Body of pancreas (tissue), 4 donors: ENCODE results near the gene MYCL. TPM values are rescaled to one million over a fixed set of nuclear protein-coding genes. Genes with fewer than 3 reads are reported as not detected.

ENCODE experiments used
- ATAC-seq: fragments of 150-250 bp; one replicate; pipeline ENCODE4 v1.9.1; 2016
- DNase-seq, 4 donors: peaks; one replicate each; pipeline ENCODE4 v3.0.0-alpha.2; 2019
- H3K27ac ChIP-seq, 4 donors: fragments of 200-600 bp; sonication (generic); 1 replicate in 3 of 4; 2 replicates in 1 of 4; pipeline versions ENCODE4 v1.5.1 to v1.6.1; 2016 to 2019; ENCODE audit warnings: mild to moderate bottlenecking in 1 of 4, mixed read lengths in 1 of 4, moderate library complexity in 1 of 4
- H3K27me3 ChIP-seq, 2 donors: fragments of 200-600 bp; sonication (generic); one replicate each; pipeline ENCODE4 v1.6.0; 2016; ENCODE audit warnings: mild to moderate bottlenecking in 1 of 2
- H3K36me3 ChIP-seq, 2 donors: fragments of 200-600 bp; sonication (generic); replicated peaks in 1 of 2; 2 replicates each; pipeline ENCODE4 v1.5.1; 2016; ENCODE audit warnings: low read depth in 2 of 2; ENCODE audit not compliant: insufficient read depth in 1 of 2
- H3K4me1 ChIP-seq: fragments of 200-600 bp; sonication (generic); one replicate; pipeline ENCODE4 v1.6.0; 2016
- H3K4me3 ChIP-seq, 2 donors: fragments of 200-600 bp; sonication (generic); 1 replicate in 1 of 2; 2 replicates in 1 of 2; pipeline ENCODE4 v1.5.1; 2016 to 2019
- H3K9me3 ChIP-seq, 3 donors: fragments of 200-600 bp; sonication (generic); 1 replicate in 2 of 3; 2 replicates in 1 of 3; pipeline ENCODE4 v1.5.1; 2016
- POLR2A ChIP-seq, 3 donors: fragments of 450-650 bp; IDR thresholded peaks; one replicate each; pipeline ENCODE4 v1.6.1; 2016; ENCODE audit warnings: antibody characterized with exemption in 3 of 3, mild to moderate bottlenecking in 2 of 3
- WGBS, 2 donors: methylation state at CpG; one replicate each; pipeline ENCODE4 v1.1.5; 2017; 5-methylcytosine and 5-hydroxymethylcytosine counted together
- intact Hi-C: fragments of 100-400 bp; cut with DNase I; formaldehyde crosslinking; loops from one replicate; pipeline ENCODE4 v1.15.1; 2023
- total RNA-seq, 2 donors: library from RNA; depleted of rRNA; stranded (reverse); fragments of >200 nt; gene quantifications; one replicate each; pipeline ENCODE4 v1.1.0, GENCODE V29; 2016
- TF ChIP-seq, protein P1 (sequence below), 7 experiments: fragments of 450-650 bp in 4 of 7; fragments of 200-600 bp in 3 of 7; sonication (generic) in 3 of 7; IDR thresholded peaks; one replicate each; pipeline ENCODE4 v1.5.1; 2016 to 2019; ENCODE audit warnings: antibody characterized with exemption in 7 of 7

Gene MYCL
- total RNA-seq, 2 donors from 2014 or later = 28.3 to 33.0 TPM

DNA sequence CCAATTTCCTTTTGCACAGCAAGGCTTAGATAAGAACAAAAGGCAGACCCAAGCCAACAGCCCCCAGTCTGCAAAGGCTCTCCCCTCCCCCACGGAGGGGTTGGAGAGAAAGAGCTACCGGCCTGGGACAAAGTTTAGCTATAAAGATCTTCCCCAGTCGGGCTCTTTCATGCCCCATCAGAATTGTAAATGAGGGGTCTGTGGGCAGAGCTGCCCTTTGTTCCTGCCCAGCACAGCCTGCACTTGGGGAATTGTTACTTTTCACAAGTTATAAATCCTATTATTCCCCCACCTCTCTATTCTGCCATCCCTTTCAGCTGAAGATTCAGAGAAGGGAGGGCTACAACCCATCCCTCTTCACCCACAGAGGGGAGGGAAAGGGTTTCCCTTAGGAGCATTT, 3.5 kb downstream of the MYCL start:
- 38 to 58% methylated on average over 3 of the region's 3 CpGs for WGBS, 2 donors
- H3K27ac ChIP-seq = no peak overlapping the region
- TF ChIP-seq, protein P1, sequence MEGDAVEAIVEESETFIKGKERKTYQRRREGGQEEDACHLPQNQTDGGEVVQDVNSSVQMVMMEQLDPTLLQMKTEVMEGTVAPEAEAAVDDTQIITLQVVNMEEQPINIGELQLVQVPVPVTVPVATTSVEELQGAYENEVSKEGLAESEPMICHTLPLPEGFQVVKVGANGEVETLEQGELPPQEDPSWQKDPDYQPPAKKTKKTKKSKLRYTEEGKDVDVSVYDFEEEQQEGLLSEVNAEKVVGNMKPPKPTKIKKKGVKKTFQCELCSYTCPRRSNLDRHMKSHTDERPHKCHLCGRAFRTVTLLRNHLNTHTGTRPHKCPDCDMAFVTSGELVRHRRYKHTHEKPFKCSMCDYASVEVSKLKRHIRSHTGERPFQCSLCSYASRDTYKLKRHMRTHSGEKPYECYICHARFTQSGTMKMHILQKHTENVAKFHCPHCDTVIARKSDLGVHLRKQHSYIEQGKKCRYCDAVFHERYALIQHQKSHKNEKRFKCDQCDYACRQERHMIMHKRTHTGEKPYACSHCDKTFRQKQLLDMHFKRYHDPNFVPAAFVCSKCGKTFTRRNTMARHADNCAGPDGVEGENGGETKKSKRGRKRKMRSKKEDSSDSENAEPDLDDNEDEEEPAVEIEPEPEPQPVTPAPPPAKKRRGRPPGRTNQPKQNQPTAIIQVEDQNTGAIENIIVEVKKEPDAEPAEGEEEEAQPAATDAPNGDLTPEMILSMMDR (IDR thresholded peaks at IDR 0.05) = no peak
- TF ChIP-seq POLR2A (IDR thresholded peaks at IDR 0.05) = no peak
- H3K27me3 ChIP-seq = no peaks in the 10 kb centered on the region
- ATAC-seq = no peak
- peaks cover 69% of the 10 kb centered on the region for H3K4me1 ChIP-seq
- intact Hi-C loops = loop anchor here (5.0 kb wide), 1 partner anchor 76 kb away; no protein-coding TSS in a partner anchor
- no peaks in the 10 kb centered on the region for H3K9me3 ChIP-seq
- H3K4me3 ChIP-seq = no peak overlapping the region
- no peaks in the 10 kb centered on the region for H3K36me3 ChIP-seq
- no peak for DNase-seq

DNA sequence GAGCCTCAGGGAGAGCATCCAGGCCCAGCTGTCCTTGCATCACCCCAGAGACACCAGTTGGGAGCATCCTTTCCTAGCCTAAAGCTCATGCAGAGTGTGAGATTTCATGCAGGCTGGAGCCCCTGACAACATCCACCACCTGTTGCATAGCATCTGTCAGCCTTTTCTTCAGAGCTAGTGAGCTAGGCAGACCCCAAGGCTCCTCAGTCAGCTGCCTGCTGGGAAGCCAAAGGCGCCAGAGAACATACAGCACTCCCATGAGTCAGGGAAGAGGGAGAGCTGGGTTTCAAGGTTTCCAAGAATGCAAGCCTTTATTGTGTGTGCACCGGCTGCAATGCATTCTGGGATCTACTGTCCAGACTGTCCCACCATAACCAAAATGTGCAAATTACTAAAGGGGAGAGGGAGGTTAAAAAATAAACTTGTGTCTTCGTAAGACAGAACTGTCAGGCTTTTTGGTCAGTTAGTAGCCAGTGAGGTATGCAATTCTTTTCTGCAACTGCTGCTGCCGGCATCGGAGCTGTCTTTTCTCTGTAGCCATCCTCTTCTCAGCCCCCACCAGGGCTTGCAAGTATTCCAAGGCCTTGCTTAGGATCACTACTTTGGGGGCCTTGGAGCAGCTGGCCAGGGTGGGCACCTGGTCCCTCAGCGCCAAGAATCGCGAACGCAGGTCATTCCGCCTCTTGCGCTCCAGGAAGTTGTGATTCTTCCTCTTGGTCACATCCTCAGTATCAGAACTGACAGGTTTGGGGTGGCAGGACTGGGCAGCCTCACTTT, 4.6 kb downstream of the MYCL start:
- Histone ChIP-seq H3K27ac (no peak overlapping the region), H3K36me3 (no peaks in the 10 kb centered on the region), H3K4me1 (peaks cover 74% of the 10 kb centered on the region), H3K4me3 (no peak overlapping the region), H3K9me3 (no peaks in the 10 kb centered on the region), H3K27me3 (no peaks in the 10 kb centered on the region)
- no peak for ATAC-seq
- intact Hi-C loops = loop anchor here (5.0 kb wide), 1 partner anchor 75 kb away; no protein-coding TSS in a partner anchor
- TF ChIP-seq, protein P1 (IDR thresholded peaks at IDR 0.05) = no peak
- TF ChIP-seq POLR2A (IDR thresholded peaks at IDR 0.05) = no peak
- WGBS, 2 donors = 86 to 87% methylated on average over 10 to 11 of the region's 11 CpGs
- no peak for DNase-seq

DNA sequence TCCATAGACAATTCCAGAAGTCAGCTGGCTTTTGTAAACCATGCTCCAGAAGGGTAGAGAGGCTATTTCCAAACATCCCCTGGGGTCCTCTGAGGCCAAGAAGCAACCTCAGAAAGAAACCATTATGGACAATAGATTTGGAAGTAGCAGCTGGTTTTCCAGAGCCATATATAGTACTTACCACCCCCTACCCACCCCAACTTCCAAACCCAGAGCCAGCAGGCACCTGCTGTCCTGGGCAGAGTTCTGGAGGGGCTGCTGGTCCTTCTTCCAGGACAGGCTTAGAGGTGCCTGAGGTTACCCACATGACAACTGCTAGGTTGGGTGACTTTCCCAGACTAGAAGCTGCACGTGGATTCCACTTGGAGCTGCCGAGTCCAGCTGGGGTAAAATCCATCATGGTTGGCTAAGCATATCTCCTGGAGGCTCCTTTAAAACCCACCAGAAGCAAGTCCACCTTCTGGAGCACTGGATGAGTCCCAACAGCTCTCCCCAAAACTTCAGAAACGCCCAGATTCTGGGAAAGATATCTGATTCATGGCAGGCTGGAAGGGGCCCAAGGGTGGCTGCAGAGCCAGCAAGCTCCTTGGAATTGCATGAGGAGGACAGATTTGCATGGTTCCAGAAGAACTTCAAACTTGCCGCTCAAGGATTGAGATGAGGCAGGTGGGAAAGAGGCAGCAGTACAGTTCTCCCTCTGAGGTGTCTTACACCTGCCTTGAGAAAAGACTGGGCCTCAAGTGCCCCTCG, 5.8 kb downstream of the MYCL start:
- no peak overlapping the region for H3K27ac ChIP-seq
- H3K4me3 ChIP-seq = no peak overlapping the region
- no peak for ATAC-seq
- TF ChIP-seq, protein P1 (IDR thresholded peaks at IDR 0.05) = no peak
- TF ChIP-seq POLR2A (IDR thresholded peaks at IDR 0.05) = no peak
- no peaks in the 10 kb centered on the region for H3K27me3 ChIP-seq
- peaks cover 81% of the 10 kb centered on the region for H3K4me1 ChIP-seq
- DNase-seq = no peak
- intact Hi-C loops = loop anchor here (5.0 kb wide), 1 partner anchor 74 kb away; no protein-coding TSS in a partner anchor
- no peaks in the 10 kb centered on the region for H3K9me3 ChIP-seq
- H3K36me3 ChIP-seq = no peaks in the 10 kb centered on the region
- WGBS, 2 donors = 81 to 90% methylated on average over 2 to 5 of the region's 5 CpGs

DNA sequence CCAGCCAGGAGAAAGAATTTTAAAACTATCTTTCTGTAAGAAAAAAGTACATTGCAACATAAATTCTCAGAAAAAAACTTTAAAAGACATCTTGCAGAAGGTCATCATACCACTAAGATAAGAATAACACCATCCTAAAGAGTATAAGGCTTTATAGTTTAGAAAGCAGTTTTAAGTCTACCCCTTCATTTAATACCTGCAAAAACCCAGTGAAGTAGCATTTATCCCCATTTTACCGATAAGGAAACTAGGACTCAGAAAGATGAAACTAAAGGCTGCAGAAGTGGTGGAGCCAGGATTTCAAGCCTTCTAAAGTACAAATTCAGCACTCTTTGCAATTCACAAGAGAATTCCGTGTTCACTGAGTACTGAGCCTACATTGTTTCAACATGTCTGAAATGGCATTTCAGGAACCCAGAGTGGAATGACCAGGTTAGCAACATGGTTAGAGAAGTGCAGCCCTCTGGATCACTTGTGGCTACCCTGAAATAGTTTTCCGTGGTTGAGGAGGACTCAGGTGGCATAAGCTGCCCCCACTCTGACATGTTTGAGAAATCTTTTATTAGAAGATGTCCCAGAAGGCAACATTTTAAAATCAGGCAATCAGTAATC, 6.7 kb downstream of the MYCL start:
- WGBS, 2 donors = 51 to 63% methylated on average over 3 of the region's 3 CpGs
- DNase-seq (no peak), ATAC-seq (no peak)
- Histone ChIP-seq H3K9me3 (no peaks in the 10 kb centered on the region), H3K27ac (no peak overlapping the region), H3K4me1 (peaks cover 74% of the 10 kb centered on the region), H3K4me3 (no peak overlapping the region), H3K27me3 (no peaks in the 10 kb centered on the region), H3K36me3 (no peaks in the 10 kb centered on the region)
- intact Hi-C loops = loop anchor here (5.0 kb wide), 1 partner anchor 73 kb away; no protein-coding TSS in a partner anchor
- TF ChIP-seq, protein P1 (IDR thresholded peaks at IDR 0.05) = no peak
- no peak for TF ChIP-seq POLR2A (IDR thresholded peaks at IDR 0.05)
